IgD-negative memory B cell (primary cell): Measurements from ENCODE around the gene PTGIS. TPM values are rescaled to one million over a fixed set of nuclear protein-coding genes. Genes with fewer than 3 reads are reported as not detected.

ENCODE experiments used
- H3K27ac Mint-ChIP-seq, 3 donors: one replicate each; pipeline ENCODE4 v1.8.0; 2020 to 2022; ENCODE audit warnings: mild to moderate bottlenecking in 3 of 3, mixed read lengths in 3 of 3, moderate library complexity in 1 of 3
- H3K27me3 Mint-ChIP-seq: one replicate; pipeline ENCODE4 v1.8.0; 2021; ENCODE audit warnings: mixed read lengths
- H3K36me3 Mint-ChIP-seq: one replicate; pipeline ENCODE4 v1.8.0; 2020; ENCODE audit warnings: mild to moderate bottlenecking, mixed read lengths
- H3K4me1 Mint-ChIP-seq, 3 donors: one replicate each; pipeline ENCODE4 v1.8.0; 2020 to 2022; ENCODE audit warnings: mixed read lengths in 3 of 3, mild to moderate bottlenecking in 1 of 3
- H3K4me3 Mint-ChIP-seq, 4 donors: one replicate each; pipeline ENCODE4 v1.8.0; 2020 to 2022; ENCODE audit warnings: mild to moderate bottlenecking in 4 of 4, mixed read lengths in 4 of 4, moderate library complexity in 3 of 4
- H3K9me3 Mint-ChIP-seq, 3 donors: one replicate each; pipeline ENCODE4 v1.8.0; 2020 to 2021; ENCODE audit warnings: mixed read lengths in 3 of 3, mild to moderate bottlenecking in 1 of 3
- polyA plus RNA-seq: library from polyadenylated mRNA; unstranded; fragments of 300-500 nt; fragmentation: Illumina TruSeq; gene quantifications from one replicate; pipeline ENCODE4 v1.2.3, GENCODE V29; 2021

Gene PTGIS
- polyA plus RNA-seq, 1 donor from 2014 or later, result not detected

GRCh38 chr20:49561256-49561655 is 6.7 kb downstream of the PTGIS start:
- H3K27me3 Mint-ChIP-seq, result peaks cover 39% of the 10 kb centered on the region
- H3K4me1 Mint-ChIP-seq, result no peaks in the 10 kb centered on the region
- no peaks in the 10 kb centered on the region for H3K36me3 Mint-ChIP-seq
- H3K9me3 Mint-ChIP-seq, result peaks cover 0 to 6% (median 0%) of the 10 kb centered on the region in 3 donors
- no peak overlapping the region for H3K4me3 Mint-ChIP-seq
- H3K27ac Mint-ChIP-seq, result no peak overlapping the region

DNA sequence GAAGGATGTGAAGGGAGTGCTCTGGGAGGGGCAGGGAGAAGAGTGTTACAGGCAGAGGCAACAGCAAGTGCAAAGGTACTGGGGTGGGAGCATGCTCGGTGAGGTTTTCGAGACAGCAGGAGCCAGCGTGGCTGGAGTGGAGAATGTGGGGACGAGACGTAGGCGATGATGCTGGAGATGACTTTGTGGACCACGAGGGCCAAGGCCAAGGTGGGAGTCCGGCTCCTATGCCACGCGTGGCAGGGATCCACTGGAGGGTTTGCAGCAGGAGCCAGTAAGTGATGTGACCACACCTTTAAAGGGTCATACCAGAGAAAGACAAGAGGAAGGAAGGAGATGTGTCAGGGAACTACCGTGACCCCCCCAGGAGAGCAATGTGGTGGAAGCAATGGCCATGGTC is 7.3 kb downstream of the PTGIS start:
- H3K4me3 Mint-ChIP-seq, result no peak overlapping the region
- H3K27me3 Mint-ChIP-seq, result peaks cover 35% of the 10 kb centered on the region
- no peaks in the 10 kb centered on the region for H3K4me1 Mint-ChIP-seq
- peaks cover 1% of the 10 kb centered on the region for H3K36me3 Mint-ChIP-seq
- H3K27ac Mint-ChIP-seq, result no peak overlapping the region
- H3K9me3 Mint-ChIP-seq, result peaks cover 0 to 11% (median 6%) of the 10 kb centered on the region in 3 donors

GRCh38 chr20:49560186-49560585 is 7.8 kb downstream of the PTGIS start:
- Mint-ChIP-seq H3K4me1 (no peaks in the 10 kb centered on the region), H3K9me3 (peaks cover 0 to 13% (median 7%) of the 10 kb centered on the region in 3 donors), H3K36me3 (peaks cover 3% of the 10 kb centered on the region), H3K27ac (no peak overlapping the region), H3K4me3 (no peak overlapping the region), H3K27me3 (peaks cover 32% of the 10 kb centered on the region)

DNA sequence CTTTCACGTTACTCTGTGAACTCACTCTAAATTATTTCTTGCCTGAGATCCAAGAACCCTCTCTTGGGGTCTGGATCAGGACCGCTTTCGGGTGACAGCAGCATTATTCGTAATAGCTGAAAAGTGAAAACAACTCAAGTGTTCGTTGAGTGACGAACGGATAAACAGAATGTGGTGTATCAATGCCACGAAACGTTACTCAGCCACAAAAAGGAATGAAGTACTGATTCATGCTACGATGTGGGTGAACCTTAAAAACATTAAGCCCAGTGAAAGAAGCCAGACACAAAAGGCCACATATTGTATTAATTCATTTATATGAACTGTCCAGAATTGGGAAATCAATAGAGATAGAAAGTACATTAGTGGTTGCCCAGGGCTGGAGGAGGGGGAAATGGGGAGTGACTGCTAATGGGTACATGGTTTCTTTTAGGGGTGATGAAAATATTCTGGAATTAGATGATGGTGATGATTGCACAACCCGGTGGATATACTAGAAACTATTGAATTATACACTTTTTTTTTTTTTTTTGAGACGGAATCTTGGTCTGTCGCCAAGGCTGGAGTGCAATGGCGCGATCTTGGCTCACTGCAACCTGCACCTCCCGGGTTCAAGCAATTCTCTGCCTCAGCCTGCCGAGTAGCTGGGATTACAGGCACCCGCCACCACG is 8.4 kb downstream of the PTGIS start:
- Mint-ChIP-seq H3K4me3 (no peak overlapping the region), H3K36me3 (peaks cover 3% of the 10 kb centered on the region), H3K4me1 (no peaks in the 10 kb centered on the region), H3K9me3 (peaks cover 0 to 13% (median 7%) of the 10 kb centered on the region in 3 donors), H3K27me3 (peaks cover 32% of the 10 kb centered on the region), H3K27ac (no peak overlapping the region)

GRCh38 chr20:49558826-49559225 is 9.1 kb downstream of the PTGIS start:
- no peak overlapping the region for H3K4me3 Mint-ChIP-seq
- H3K4me1 Mint-ChIP-seq, result no peaks in the 10 kb centered on the region
- H3K27ac Mint-ChIP-seq, result no peak overlapping the region
- peaks cover 0 to 13% (median 7%) of the 10 kb centered on the region in 3 donors for H3K9me3 Mint-ChIP-seq
- peaks cover 30% of the 10 kb centered on the region for H3K27me3 Mint-ChIP-seq
- peaks cover 3% of the 10 kb centered on the region for H3K36me3 Mint-ChIP-seq

DNA sequence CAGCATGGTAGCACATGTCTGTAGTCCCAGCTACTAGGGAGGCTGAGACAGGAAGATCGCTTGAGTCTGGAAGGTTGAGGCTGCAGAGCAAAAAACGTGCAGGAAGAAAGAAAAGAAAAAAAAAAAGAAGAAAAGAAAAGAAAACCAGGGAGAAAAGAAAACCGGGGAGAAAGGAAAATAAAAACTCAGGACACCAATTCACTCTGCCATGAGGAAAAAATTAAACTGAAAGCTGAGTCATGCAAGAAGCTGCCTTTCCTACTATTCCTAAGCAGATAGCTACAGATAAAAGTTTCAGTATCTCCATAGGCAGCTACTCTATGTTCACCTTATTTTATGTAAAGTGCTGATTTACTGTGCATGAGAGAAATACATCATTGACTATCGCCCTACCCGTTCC is 10.5 kb downstream of the PTGIS start:
- Mint-ChIP-seq H3K36me3 (peaks cover 3% of the 10 kb centered on the region), H3K4me3 (no peak overlapping the region), H3K27ac (no peak overlapping the region), H3K27me3 (peaks cover 21% of the 10 kb centered on the region), H3K4me1 (no peaks in the 10 kb centered on the region), H3K9me3 (peaks cover 0 to 13% (median 7%) of the 10 kb centered on the region in 3 donors)

DNA sequence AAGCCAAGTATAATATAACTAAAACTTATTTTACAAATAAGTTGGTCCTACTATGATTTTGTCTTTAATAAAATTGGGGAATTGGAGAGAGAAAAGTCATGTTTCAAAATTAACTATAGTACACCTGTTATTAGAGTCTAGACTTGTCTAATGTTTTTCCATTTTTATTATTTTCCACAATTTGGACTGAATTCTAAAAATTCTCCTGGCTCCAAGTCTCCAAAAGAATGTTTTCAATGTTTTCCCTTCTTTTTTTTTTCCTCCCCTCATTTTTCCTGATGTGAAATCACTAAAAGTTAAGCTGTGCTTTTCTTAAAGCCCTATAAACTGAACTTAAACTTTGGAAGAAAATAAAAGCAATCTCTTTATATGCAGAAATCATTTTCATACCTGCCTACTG is 11.3 kb downstream of the PTGIS start:
- Mint-ChIP-seq H3K27ac (no peak overlapping the region), H3K9me3 (peaks cover 0 to 13% (median 7%) of the 10 kb centered on the region in 3 donors), H3K27me3 (peaks cover 20% of the 10 kb centered on the region), H3K36me3 (peaks cover 3% of the 10 kb centered on the region), H3K4me1 (no peaks in the 10 kb centered on the region), H3K4me3 (no peak overlapping the region)

GRCh38 chr20:49549801-49550551 is 18.0 kb downstream of the PTGIS start:
- Mint-ChIP-seq H3K27me3 (peaks cover 5% of the 10 kb centered on the region), H3K27ac (no peak overlapping the region), H3K4me3 (no peak overlapping the region), H3K4me1 (no peaks in the 10 kb centered on the region), H3K36me3 (peaks cover 3% of the 10 kb centered on the region), H3K9me3 (peaks cover 0 to 10% (median 3%) of the 10 kb centered on the region in 3 donors)

DNA sequence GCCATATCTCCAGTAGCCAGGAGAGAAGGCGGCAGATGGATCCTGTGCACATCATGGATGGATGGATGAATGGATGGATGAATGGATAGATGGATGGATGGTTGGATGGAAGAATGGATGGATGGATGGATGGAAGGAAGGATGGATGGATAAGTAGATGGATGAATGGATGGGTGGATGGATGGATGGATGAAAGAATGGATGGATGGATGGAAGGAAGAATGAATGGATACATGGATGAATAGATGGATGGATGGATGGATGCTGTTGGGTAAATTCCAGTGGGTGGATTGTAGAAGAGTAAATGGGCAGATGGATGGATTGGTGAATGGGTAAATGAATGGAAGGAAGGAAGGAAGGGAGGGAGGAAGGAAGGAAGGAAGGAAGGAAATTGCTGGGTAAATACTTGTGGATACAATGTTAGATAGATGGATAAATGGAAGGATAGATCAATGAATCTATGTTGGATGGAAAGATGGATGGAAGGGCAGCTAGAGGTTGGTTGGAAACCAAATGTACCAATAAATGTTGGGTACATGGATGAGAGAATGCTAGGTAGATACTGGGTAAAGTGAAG is 19.5 kb downstream of the PTGIS start:
- Mint-ChIP-seq H3K27ac (no peak overlapping the region), H3K36me3 (peaks cover 3% of the 10 kb centered on the region), H3K4me3 (no peak overlapping the region), H3K27me3 (peaks cover 5% of the 10 kb centered on the region), H3K4me1 (no peaks in the 10 kb centered on the region), H3K9me3 (peaks cover 0 to 12% (median 3%) of the 10 kb centered on the region in 3 donors)

DNA sequence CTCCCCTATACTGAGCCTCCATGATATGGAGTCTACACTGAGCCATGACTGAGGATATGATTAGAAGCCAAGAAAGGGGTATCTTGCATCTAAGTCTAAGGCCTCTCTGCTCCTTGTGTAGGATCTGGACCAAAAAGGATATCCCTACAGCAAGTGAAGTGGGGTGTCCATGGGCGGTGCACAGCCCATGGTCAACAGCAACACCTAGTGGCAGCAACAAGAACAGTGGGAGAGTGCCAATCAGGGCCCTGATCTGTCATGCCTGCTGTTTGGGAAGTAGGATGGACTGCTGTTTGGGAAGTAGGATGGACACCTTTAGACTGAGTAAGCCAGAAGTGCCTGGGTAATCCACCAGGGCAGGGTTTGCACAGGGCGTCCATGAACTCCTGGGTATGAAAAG is 22.4 kb downstream of the PTGIS start:
- Mint-ChIP-seq H3K27ac (no peak overlapping the region), H3K4me1 (peaks cover 0 to 2% (median 2%) of the 10 kb centered on the region in 3 donors), H3K27me3 (peaks cover 2% of the 10 kb centered on the region), H3K4me3 (peak overlapping the region in 1 of 4 donors; percentile 73), H3K36me3 (peaks cover 3% of the 10 kb centered on the region), H3K9me3 (peaks cover 0 to 12% (median 3%) of the 10 kb centered on the region in 3 donors)

DNA sequence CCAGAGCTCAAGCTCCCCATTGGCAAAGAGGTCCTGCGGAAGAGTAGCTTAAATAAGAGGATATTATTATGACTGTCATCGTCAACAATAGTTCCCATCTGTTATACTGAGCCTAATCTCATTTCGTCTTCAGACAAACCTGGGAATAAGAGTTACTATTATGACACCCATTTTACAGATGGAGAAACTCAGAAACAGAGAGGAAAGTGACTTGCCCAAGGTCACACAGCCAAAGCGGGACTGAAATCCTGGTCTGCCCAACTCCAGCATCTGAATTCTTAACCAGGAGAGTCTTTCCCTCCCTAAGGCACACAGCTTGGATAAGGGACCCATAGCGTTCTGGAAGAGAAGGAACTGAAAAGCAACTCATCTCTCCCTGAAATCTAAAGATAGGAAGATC is 23.4 kb downstream of the PTGIS start:
- Mint-ChIP-seq H3K27me3 (no peaks in the 10 kb centered on the region), H3K36me3 (peaks cover 3% of the 10 kb centered on the region), H3K4me1 (peaks cover 0 to 2% (median 2%) of the 10 kb centered on the region in 3 donors), H3K9me3 (peaks cover 0 to 12% (median 3%) of the 10 kb centered on the region in 3 donors), H3K27ac (no peak overlapping the region), H3K4me3 (no peak overlapping the region)

- Mint-ChIP-seq H3K36me3 (peaks cover 3% of the 10 kb centered on the region), H3K27ac (no peak overlapping the region), H3K4me3 (no peak overlapping the region), H3K27me3 (no peaks in the 10 kb centered on the region), H3K4me1 (peaks cover 0 to 2% (median 2%) of the 10 kb centered on the region in 3 donors), H3K9me3 (peaks cover 0 to 12% (median 3%) of the 10 kb centered on the region in 3 donors)
Measured at GRCh38 chr20:49543858-49544437, 24.0 kb downstream of the PTGIS start.

GRCh38 chr20:49543071-49543857 is 24.7 kb downstream of the PTGIS start:
- Mint-ChIP-seq H3K9me3 (peaks cover 0 to 12% (median 3%) of the 10 kb centered on the region in 3 donors), H3K36me3 (peaks cover 3% of the 10 kb centered on the region), H3K4me3 (no peak overlapping the region), H3K27me3 (no peaks in the 10 kb centered on the region), H3K27ac (no peak overlapping the region), H3K4me1 (peaks cover 0 to 2% (median 2%) of the 10 kb centered on the region in 3 donors)

DNA sequence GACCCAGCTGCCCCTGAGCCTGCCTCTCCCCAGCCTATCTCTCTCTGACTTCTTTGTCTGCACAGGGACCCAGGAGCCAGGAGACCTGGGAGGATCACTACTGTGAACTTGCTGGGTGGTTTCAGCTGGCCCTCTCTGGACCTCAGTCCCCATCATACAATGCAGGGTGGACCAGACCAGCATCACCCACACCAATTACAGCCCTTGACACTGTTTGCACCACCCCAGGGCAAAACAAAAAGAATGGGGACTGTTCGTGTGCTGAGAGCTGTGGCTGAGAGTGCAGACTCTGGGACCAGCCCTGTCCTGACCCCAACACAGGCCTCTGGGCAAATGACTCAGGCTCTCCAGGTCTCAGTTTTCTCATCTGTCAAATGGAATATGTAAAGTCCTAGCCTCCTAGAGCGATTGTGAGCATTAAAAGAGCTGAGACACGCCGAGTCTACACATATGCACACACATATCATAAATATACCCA is 25.4 kb downstream of the PTGIS start:
- no peak overlapping the region for H3K4me3 Mint-ChIP-seq
- peaks cover 3% of the 10 kb centered on the region for H3K27me3 Mint-ChIP-seq
- peaks cover 5% of the 10 kb centered on the region for H3K36me3 Mint-ChIP-seq
- H3K9me3 Mint-ChIP-seq, result peaks cover 0 to 12% (median 3%) of the 10 kb centered on the region in 3 donors
- H3K27ac Mint-ChIP-seq, result no peak overlapping the region
- peaks cover 0 to 2% (median 2%) of the 10 kb centered on the region in 3 donors for H3K4me1 Mint-ChIP-seq
